Endothelial cell of umbilical vein (primary cell): Measurements from ENCODE around the gene YPEL1. TPM values are rescaled to one million over a fixed set of nuclear protein-coding genes. Genes with fewer than 3 reads are reported as not detected.

Experiments used
- BruUV-seq: library from RNA; stranded (reverse); fragments of 400-500 nt; replicated peaks from 2 replicates; lab custom pipeline; 2021; lab: Mats Ljungman, UMichigan
- CTCF ChIA-PET: fragments of 300-600, 350-600 bp; sonication (Branson Sonifier 250); formaldehyde crosslinking; loops from one replicate; lab custom pipeline; 2021; ENCODE audit warnings: antibody characterized with exemption, inconsistent platforms; lab: Charles Lee
- POLR2A ChIA-PET: fragments of 300-600, 350-600 bp; sonication (Branson Sonifier 250); formaldehyde crosslinking; loops from one replicate; lab custom pipeline; 2021; ENCODE audit warnings: antibody characterized with exemption, inconsistent platforms; lab: Charles Lee
- DNase-seq: peaks from one replicate; pipeline ENCODE4 v3.0.0-alpha.2; 2011; ENCODE audit warnings: low read depth, low spot score
- FAIRE-seq: peaks from 2 replicates; lab custom pipeline; 2011; peaks lifted over from hg19 to GRCh38; lab: Jason Lieb, UNC
- H2AFZ ChIP-seq: 2 replicates; pipeline ENCODE4 v1.6.0; 2012; ENCODE audit warnings: low read depth, low read length, control low read depth, inconsistent platforms
- H3K27ac ChIP-seq: 2 replicates; pipeline ENCODE4 v1.5.1; 2011; ENCODE audit warnings: low read depth, mild to moderate bottlenecking, control low read depth, low read length, moderate library complexity; ENCODE audit not compliant: insufficient read depth
- H3K27me3 ChIP-seq, 2 experiments: 2 replicates each; pipeline versions ENCODE4 v1.6.0 to v1.6.1; 2011; ENCODE audit warnings: low read length in 2 of 2, mixed read lengths in 1 of 2; ENCODE audit not compliant: control insufficient read depth in 2 of 2, insufficient read depth in 2 of 2
- H3K36me3 ChIP-seq, 2 experiments: 2 replicates in 1 of 2; 3 replicates in 1 of 2; pipeline ENCODE4 v1.5.1; 2011; ENCODE audit warnings: low read length in 2 of 2, mild to moderate bottlenecking in 1 of 2, moderate library complexity in 1 of 2; ENCODE audit not compliant: control insufficient read depth in 2 of 2, insufficient read depth in 2 of 2; ENCODE audit errors: extremely low read depth in 1 of 2
- H3K4me1 ChIP-seq: 3 replicates; pipeline ENCODE4 v1.5.1; 2011; ENCODE audit warnings: mild to moderate bottlenecking, low read length; ENCODE audit not compliant: control insufficient read depth, insufficient read depth; ENCODE audit errors: extremely low read depth
- H3K4me2 ChIP-seq: 2 replicates; pipeline ENCODE4 v1.6.1; 2011; ENCODE audit warnings: low read length, control low read depth, mixed read lengths; ENCODE audit not compliant: insufficient read depth
- H3K4me3 ChIP-seq, 3 experiments: fragments of 200-600 bp in 1 of 3; sonication (generic), shearing (Covaris generic) in 1 of 3; replicated peaks in 1 of 3; 2 replicates each; pipeline ENCODE4 v1.5.1; 2011 to 2016; ENCODE audit warnings: control low read depth in 3 of 3, low read length in 3 of 3, mild to moderate bottlenecking in 2 of 3, inconsistent platforms in 1 of 3, low read depth in 1 of 3, moderate library complexity in 1 of 3; ENCODE audit not compliant: insufficient read depth in 1 of 3
- H3K79me2 ChIP-seq: 2 replicates; pipeline ENCODE4 v1.6.0; 2012; ENCODE audit warnings: low read length, inconsistent platforms; ENCODE audit not compliant: control insufficient read depth, insufficient read depth
- H3K9ac ChIP-seq: replicated peaks from 2 replicates; pipeline ENCODE3; 2011; ENCODE audit warnings: low read length, control low read depth; ENCODE audit not compliant: insufficient read depth; ENCODE audit errors: extremely low read depth
- H3K9me1 ChIP-seq: replicated peaks from 3 replicates; pipeline ENCODE4 v1.6.0; 2011; ENCODE audit warnings: mild to moderate bottlenecking, low read length; ENCODE audit not compliant: control insufficient read depth, insufficient read depth; ENCODE audit errors: extremely low read depth
- H3K9me3 ChIP-seq: replicated peaks from 2 replicates; pipeline ENCODE4 v1.5.1; 2012; ENCODE audit warnings: low read length, inconsistent platforms; ENCODE audit not compliant: control insufficient read depth, insufficient read depth
- H4K20me1 ChIP-seq: replicated peaks from 2 replicates; pipeline ENCODE3; 2011; ENCODE audit warnings: mild to moderate bottlenecking, low read length; ENCODE audit not compliant: control insufficient read depth, insufficient read depth; ENCODE audit errors: extremely low read depth
- CTCF ChIP-seq, 2 donors: IDR thresholded peaks; 1 replicate in 1 of 2; 2 replicates in 1 of 2; pipeline ENCODE4 v1.5.1; 2011; ENCODE audit warnings: low read length in 2 of 2, mild to moderate bottlenecking in 2 of 2, moderate library complexity in 2 of 2, control low read depth in 1 of 2, inconsistent platforms in 1 of 2, low read depth in 1 of 2; ENCODE audit not compliant: insufficient read depth in 1 of 2; ENCODE audit errors: extremely low read depth in 1 of 2
- EZH2 ChIP-seq: IDR thresholded peaks from 2 replicates; pipeline ENCODE4 v1.6.1; 2012; ENCODE audit warnings: borderline replicate concordance, low read depth, mild to moderate bottlenecking, moderate library complexity, low read length, inconsistent platforms; ENCODE audit not compliant: severe bottlenecking
- FOS ChIP-seq: IDR thresholded peaks from 2 replicates; pipeline ENCODE4 v1.6.1; 2011; ENCODE audit warnings: mild to moderate bottlenecking, low read length, moderate library complexity, borderline replicate concordance; ENCODE audit not compliant: insufficient read depth
- GATA2 ChIP-seq: IDR thresholded peaks from 2 replicates; pipeline ENCODE4 v1.7.0; 2011; ENCODE audit warnings: low read depth, mild to moderate bottlenecking, moderate library complexity, mixed read lengths, low read length; ENCODE audit not compliant: insufficient read length, insufficient read depth
- JUN ChIP-seq: IDR thresholded peaks from 2 replicates; pipeline ENCODE4 v1.6.1; 2011; ENCODE audit warnings: borderline replicate concordance, low read depth; ENCODE audit not compliant: insufficient read length, insufficient read depth
- MAX ChIP-seq: IDR thresholded peaks from 2 replicates; pipeline ENCODE4 v1.6.1; 2011; ENCODE audit not compliant: insufficient read depth, insufficient read length
- MYC ChIP-seq: IDR thresholded peaks from one replicate; pipeline ENCODE4 v1.6.1; 2011; ENCODE audit warnings: mild to moderate bottlenecking, low read depth, low read length
- POLR2A ChIP-seq: IDR thresholded peaks from 2 replicates; pipeline ENCODE4 v1.6.1; 2012; ENCODE audit warnings: low read depth, mild to moderate bottlenecking, control low read depth, low read length
- POLR2AphosphoS5 ChIP-seq: IDR thresholded peaks from 2 replicates; pipeline ENCODE4 v1.6.1; 2012; ENCODE audit warnings: low read depth, mild to moderate bottlenecking, control low read depth, low read length, moderate library complexity; ENCODE audit not compliant: insufficient read depth
- dilution Hi-C: fragments of 300-500 bp; cut with MboI; formaldehyde crosslinking; loops from one replicate; pipeline ENCODE4 v1.15.0; 2019; ENCODE audit warnings: low sequenced_read_pairs; ENCODE audit not compliant: extremely low pct_ligation_motif_present
- intact Hi-C: fragments of 100-400 bp; cut with micrococcal nuclease; formaldehyde crosslinking; loops from one replicate; pipeline ENCODE4 v1.10.0; 2022
- polyA plus RNA-seq, 4 experiments: library from polyadenylated mRNA; depleted of rRNA in 3 of 4; stranded (reverse) in 3 of 4; unstranded in 1 of 4; fragments of >200 nt; gene quantifications; 2 replicates each; pipeline versions ENCODE4 v1.2.1 to v1.2.3, GENCODE V29; 2011 to 2012; ENCODE audit warnings: missing spikeins in 1 of 4
- total RNA-seq: library from RNA; stranded (reverse); gene quantifications from 2 replicates; pipeline ENCODE4 v1.2.3, GENCODE V29; 2021

YPEL1 gene
- total and polyA plus RNA-seq, 2 donors (not counting 3 experiments of a cell fraction or from before 2014, with no cell fraction given) = 3.7 to 6.2 TPM

GRCh38 chr22:21686193-21686608 is 49.4 kb downstream of the YPEL1 start:
- H3K79me2 ChIP-seq = no peaks in the 10 kb centered on the region
- no peak for DNase-seq
- H2AFZ ChIP-seq = no peak overlapping the region
- no peak overlapping the region for H3K9ac ChIP-seq
- H3K9me1 ChIP-seq = no peaks in the 10 kb centered on the region
- no peaks in the 10 kb centered on the region for H3K9me3 ChIP-seq
- H3K4me2 ChIP-seq = no peak overlapping the region
- no peak for FAIRE-seq
- CTCF ChIA-PET = no interaction called here
- peaks cover 0 to 45% of the 10 kb centered on the region in 2 experiments for H3K36me3 ChIP-seq
- no TSS peak for BruUV-seq
- intact Hi-C loops = no loop called here
- no peak for TF ChIP-seq FOS
- no peak for TF ChIP-seq POLR2AphosphoS5
- TF ChIP-seq MYC = no peak
- no peak for TF ChIP-seq GATA2
- TF ChIP-seq MAX = no peak
- TF ChIP-seq CTCF (IDR thresholded peaks at IDR 0.05; ENCODE audit: extremely low read depth in 1 of 2, insufficient read depth in 1 of 2, low read depth in 1 of 2, low read length in 2 of 2) = no peak
- no peak for TF ChIP-seq JUN
- no peak for TF ChIP-seq POLR2A
- no peak for TF ChIP-seq EZH2
- no peaks in the 10 kb centered on the region for H3K4me1 ChIP-seq
- H3K27ac ChIP-seq = no peak overlapping the region
- H3K4me3 ChIP-seq = no peak overlapping the region
- no peaks in the 10 kb centered on the region for H4K20me1 ChIP-seq
- no peaks in the 10 kb centered on the region for H3K27me3 ChIP-seq
- dilution Hi-C loops = no loop called here
- POLR2A ChIA-PET = no interaction called here
